NCI-H146 treated with DMSO at 0.1 percent for 48 hours (cell line): ENCODE results near the gene GPR137B.
"Not testable (repeated sequence)": the region's sequence is repeated elsewhere in the genome, so short reads cannot be mapped to it uniquely, and the experiment has no call there.

Source experiments
- DNase-seq: peaks from one replicate; lab custom pipeline; 2025; ENCODE audit not compliant: unreplicated experiment; lab: John Stamatoyannopoulos, UW

Gene GPR137B

GRCh38 chr1:236160540-236161127, 18.3 kb downstream of the GPR137B start:
- no peak for DNase-seq

- DNase-seq: no peak
Observed at GRCh38 chr1:236161230-236161629, 18.9 kb downstream of the GPR137B start.

- not testable (repeated sequence) for DNase-seq
Observed at GRCh38 chr1:236161755-236162154, 19.4 kb downstream of the GPR137B start.

DNA sequence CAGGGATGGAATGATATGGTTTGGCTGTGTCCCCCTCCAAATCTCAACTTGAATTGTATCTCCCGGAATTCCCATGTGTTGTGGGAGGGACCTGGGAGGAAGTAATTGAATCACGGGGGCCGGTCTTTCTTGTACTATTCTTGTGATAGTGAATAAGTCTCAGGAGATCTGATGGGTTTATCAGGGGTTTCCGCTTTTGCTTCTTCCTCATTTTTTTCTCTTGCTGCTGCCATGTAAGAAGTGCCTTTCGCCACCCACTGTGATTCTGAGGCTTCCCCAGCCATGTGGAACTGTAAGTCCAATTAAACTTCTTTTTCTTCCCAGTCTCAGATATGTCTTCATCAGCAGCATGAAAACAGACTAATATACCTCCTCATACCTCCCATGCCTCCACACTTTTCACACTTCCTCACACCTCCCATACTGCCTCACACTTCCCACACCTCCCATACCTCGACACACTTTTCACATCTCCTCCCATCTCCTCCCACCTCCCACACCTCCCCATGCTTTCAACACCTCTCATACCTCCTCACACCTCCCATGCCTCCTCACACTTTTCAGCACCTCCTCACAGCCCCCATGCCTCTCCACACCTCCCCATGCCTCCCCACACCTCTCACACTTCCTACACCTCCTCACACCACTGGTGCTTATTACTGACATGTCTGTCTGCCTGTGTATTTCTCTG, 21.3 kb downstream of the GPR137B start:
- no peak for DNase-seq

- no peak for DNase-seq
Observed at GRCh38 chr1:236164273-236164672, 21.9 kb downstream of the GPR137B start.

DNA sequence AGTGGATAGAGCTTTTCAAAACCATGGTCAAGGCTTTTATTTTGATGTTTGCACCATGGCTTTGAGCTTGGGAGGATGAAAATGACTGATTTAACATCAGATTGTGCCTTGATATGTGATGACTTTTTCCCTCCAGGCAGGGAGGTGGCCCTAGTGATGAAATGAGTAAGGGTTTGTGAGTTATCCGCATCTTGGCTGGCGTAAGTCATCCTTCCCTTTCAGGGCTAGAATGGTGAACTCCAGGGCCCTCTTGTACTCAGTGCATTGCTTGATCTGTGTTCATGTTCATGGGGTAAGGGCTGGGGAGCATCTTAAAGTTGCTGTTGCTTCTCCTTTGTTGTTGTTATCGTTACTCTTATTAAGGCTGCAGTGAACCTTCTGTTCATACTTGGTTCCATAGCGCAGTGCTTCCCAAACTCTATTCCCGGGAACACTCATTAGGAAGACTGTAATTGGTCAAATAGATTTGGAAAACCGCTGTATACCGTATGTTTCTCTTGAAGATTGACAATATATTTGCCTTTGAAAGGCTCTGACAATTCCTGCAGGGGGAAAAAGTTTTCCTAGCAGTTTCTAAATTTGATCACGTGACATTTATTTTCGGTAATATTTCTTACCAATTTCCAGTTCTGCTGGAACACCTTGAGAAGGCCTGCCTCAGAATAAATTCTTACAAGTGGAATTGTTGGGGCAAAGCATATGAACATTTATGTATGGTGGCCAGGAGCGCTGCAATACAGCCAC, 23.1 kb downstream of the GPR137B start:
- no peak for DNase-seq

DNA sequence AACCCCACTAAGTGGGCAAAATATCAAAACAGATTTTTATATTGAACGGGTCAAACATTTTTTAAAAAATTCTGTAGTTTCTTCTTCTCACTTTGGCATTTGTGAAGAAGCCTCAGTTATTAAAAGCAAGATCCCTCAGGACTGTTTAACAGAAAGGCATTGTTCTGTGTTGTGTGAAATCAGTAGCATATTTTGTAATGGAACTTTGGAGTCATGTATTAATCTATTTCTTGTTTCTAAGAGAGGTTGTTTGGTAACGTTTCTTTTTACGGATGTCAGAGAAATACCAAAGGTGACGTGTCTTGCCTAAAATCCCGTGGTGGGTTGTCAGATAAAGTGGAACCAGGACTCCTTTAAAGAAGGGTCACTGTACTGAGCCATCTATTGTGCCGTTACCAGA, 23.7 kb downstream of the GPR137B start:
- no peak for DNase-seq

DNA sequence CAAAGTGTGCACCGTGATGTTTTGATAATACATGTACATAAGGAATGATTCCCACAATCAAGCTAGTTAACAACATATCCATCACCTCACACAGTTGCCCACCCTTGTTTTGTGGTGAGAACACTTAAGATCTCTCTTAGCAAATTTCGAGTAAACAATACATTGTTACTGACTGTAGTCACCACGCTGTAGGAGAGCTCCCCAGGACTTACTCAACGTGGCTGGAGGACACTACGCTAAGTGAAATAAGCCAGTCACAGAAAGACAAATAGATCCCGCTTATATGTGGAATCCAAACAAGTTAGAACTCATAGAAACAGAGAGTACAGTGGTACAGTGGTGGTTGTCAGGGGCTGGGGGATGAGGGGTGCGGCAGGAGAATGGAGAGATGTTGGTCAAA, 24.8 kb downstream of the GPR137B start:
- DNase-seq: no peak

GRCh38 chr1:236167578-236167977, 25.2 kb downstream of the GPR137B start:
- DNase-seq: no peak

DNA sequence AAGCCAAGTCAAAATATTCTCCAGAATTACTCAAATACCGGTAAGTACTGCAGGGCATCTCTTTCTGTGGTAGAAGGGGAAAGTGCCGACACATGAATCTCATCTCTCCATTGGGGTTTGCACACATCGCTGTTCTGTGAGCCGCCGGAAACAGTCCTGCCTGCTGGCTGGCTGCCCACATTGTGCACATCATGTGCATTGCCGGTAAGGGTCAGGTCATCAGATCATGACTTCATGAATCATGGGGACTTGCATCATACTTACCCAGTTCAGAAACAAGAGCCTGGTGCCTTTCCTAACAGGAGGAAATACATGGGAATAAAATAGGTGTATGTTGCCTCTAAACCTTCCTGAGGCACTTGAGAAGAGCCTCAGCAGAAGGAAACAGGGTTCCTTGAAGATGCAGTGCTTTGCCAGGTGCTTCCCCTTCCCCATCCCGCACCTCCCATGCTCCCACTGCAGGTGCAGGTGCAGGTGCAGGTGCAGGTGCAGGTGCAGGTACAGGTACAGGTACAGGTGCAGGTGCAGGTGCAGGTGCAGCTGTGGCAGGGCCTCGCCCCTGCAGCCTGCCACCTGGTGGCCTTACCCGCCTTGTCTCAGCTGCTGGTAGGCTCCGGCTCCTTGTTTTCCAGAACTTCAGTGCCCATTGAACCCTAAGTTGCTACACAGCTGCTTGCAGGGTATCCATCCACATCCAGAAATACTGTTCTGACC, 26.5 kb downstream of the GPR137B start:
- no peak for DNase-seq

DNA sequence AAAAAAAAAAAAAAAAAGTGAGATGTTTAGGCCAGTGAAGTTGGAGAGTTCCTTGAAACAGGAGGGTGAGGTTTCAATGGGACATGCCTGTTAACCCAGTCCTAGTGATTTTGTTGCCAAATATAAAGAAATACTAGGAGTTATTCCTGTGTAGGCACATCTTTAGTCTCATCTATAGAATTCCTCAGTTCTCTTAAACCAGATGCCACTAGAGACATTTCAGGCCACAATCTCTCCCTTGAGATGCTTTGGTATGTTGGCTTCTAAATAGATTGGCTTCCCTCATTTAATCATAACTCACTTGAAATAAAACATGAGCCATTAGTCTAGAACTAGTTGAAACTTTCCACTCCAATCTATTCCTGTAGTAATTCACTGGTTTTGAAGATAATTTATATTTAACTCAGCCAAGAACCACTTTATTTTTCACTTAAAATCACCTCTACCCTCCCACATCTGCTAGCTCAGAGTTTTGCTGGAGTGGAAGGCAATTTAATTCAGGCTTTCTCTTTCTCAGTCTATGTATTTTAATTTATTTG, 29.8 kb downstream of the GPR137B start:
- no peak for DNase-seq

- DNase-seq: no peak
Observed at GRCh38 chr1:236173174-236173767, 30.9 kb downstream of the GPR137B start.

- DNase-seq: no peak
Observed at GRCh38 chr1:236175642-236176336, 33.5 kb downstream of the GPR137B start.

GRCh38 chr1:236176337-236177336, 34.3 kb downstream of the GPR137B start:
- DNase-seq: no peak

DNA sequence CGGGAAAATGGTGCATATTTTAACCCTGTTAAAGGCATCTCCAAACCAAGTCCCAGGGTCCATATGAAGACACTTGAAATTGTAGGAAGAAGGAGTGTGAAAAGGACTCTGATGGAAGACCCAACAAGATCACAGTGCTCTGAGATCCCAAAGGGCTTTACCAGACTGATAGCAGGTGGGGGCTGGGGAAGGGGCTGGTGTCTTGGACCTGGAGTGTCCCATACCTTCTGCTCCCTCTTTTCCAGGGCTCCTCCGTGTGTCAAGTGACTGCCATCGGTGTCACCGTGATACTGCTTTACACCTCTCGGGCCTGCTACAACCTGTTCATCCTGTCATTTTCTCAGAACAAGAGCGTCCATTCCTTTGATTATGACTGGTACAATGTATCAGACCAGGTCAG, 37.3 kb downstream of the GPR137B start:
- DNase-seq: no peak

DNA sequence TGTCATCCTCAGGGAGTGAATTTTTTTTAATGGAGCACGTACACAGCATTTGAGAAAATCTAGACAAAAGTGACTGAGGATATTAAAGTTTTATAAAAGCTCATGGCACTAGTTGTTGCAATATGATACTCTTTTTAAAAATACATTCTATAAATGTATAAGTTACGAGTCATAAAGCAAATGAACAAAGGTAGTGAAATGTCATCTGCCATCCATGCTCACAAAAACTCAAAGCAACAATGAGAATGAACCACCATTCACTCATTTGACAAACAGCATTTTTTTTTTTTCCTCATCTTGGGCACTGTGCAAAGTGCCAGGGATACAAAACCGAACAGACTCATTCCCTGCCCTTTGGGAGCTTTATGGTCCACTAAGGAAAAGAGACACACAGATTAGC, 38.7 kb downstream of the GPR137B start:
- no peak for DNase-seq

DNA sequence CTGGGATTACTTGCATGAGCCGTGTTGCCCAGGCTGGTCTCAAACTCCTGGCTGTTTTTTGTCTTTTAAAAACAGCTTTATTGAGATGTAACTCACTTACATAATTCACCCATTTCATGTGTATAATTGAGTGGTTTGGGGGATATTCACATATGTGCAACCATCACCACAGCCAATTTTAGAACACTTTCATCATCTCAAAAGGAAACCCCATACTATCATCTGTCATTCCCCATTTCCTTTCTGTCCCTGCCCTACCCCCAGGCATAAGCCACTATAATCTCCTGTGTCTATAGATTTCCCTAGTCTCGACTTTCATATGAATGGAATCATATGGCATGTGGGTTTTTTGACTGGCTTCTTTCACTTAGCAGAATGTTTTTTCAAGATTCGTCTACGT, 43.3 kb downstream of the GPR137B start:
- DNase-seq: no peak

DNA sequence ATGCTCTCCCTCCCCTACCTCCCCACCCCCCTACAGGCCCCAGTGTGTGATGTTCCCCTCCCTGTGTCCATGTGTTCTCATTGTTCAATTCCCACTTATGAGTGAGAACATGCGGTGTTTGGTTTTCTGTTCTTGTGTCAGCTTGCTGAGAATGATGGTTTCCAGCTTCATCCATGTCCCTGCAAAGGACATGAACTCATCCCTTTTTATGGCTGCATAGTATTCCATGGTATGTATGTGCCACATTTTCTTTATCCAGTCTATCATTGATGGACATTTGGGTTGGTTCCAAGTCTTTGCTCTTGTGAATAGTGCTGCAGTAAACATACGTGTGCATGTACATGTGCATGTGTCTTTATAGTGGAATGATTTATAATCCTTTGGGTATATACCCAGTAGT, 44.1 kb downstream of the GPR137B start:
- not testable (repeated sequence) for DNase-seq

DNA sequence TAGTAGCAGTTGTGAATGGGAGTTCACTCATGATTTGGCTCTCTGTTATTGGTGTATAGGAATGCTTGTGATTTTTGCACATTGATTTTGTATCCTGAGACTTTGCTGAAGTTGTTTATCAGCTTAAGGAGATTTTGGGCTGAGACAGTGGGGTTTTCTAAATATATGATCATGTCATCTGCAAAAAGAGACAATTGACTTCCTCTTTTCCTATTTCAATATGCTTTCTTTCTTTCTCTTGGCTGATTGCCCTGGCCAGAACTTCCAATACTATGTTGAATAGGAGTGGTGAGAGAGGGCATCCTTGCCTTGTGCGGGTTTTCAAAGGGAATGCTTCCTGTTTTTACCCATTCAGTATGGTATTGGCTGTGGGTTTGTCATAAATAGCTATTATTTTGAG, 45.7 kb downstream of the GPR137B start:
- DNase-seq: not testable (repeated sequence)
